ENCODE measurements around the gene FGF2.

Gene FGF2

GRCh38 chr4:122875949-122876348 lies 49.3 kb downstream of the FGF2 start:
- TF ChIP-seq, protein P1, sequence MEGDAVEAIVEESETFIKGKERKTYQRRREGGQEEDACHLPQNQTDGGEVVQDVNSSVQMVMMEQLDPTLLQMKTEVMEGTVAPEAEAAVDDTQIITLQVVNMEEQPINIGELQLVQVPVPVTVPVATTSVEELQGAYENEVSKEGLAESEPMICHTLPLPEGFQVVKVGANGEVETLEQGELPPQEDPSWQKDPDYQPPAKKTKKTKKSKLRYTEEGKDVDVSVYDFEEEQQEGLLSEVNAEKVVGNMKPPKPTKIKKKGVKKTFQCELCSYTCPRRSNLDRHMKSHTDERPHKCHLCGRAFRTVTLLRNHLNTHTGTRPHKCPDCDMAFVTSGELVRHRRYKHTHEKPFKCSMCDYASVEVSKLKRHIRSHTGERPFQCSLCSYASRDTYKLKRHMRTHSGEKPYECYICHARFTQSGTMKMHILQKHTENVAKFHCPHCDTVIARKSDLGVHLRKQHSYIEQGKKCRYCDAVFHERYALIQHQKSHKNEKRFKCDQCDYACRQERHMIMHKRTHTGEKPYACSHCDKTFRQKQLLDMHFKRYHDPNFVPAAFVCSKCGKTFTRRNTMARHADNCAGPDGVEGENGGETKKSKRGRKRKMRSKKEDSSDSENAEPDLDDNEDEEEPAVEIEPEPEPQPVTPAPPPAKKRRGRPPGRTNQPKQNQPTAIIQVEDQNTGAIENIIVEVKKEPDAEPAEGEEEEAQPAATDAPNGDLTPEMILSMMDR (IDR thresholded peaks at IDR 0.05; ENCODE audit: low read depth, low read length, missing control alignments): no peak
- no peak overlapping the region for H3K4me3 ChIP-seq (ENCODE audit: low read depth, low read length)
- DNase-seq (ENCODE audit: low read depth): no peak

DNA sequence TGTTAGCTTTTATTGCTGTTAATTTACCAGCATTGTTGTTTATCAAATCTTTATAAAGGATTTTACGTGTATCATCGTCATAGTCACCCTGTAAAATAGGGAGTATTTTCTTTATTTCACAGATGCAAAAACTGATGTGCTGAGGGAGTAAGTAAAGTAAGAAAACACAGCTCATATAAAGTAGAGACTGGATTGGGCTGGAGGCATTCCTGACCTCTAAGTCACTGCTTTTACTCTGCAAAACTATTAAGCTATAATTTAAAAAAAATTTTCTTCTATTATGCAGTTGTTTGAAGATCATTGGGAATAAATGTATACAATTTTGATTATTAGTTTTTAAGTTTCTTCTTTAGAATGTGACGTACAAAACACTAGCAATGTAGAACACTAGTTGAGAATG lies 49.8 kb downstream of the FGF2 start:
- TF ChIP-seq, protein P1 (IDR thresholded peaks at IDR 0.05; ENCODE audit: low read depth, low read length, missing control alignments): no peak
- no peak overlapping the region for H3K4me3 ChIP-seq (ENCODE audit: low read depth, low read length)
- no peak for DNase-seq (ENCODE audit: low read depth)

DNA sequence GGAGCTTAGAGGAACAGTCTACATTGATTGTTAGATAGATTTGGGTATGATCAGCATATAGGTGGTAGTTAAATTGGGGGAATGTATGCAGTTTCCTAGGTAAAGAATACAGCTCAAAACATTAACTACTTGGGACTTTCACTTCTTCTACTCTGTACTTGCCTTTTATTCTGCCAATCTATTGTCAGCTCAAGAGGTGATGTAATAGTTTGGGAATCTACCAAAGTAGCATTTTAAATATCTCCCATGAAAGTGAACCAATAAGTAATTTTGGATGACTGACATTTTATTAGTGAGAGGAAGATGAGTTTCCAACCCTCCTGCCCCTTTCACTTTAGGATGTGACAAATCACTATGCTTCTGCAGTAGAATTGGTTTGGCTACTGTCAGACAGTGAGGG lies 52.4 kb downstream of the FGF2 start:
- TF ChIP-seq, protein P1 (IDR thresholded peaks at IDR 0.05; ENCODE audit: low read depth, low read length, missing control alignments): no peak
- H3K4me3 ChIP-seq (ENCODE audit: low read depth, low read length): no peak overlapping the region
- DNase-seq (ENCODE audit: low read depth): no peak

DNA sequence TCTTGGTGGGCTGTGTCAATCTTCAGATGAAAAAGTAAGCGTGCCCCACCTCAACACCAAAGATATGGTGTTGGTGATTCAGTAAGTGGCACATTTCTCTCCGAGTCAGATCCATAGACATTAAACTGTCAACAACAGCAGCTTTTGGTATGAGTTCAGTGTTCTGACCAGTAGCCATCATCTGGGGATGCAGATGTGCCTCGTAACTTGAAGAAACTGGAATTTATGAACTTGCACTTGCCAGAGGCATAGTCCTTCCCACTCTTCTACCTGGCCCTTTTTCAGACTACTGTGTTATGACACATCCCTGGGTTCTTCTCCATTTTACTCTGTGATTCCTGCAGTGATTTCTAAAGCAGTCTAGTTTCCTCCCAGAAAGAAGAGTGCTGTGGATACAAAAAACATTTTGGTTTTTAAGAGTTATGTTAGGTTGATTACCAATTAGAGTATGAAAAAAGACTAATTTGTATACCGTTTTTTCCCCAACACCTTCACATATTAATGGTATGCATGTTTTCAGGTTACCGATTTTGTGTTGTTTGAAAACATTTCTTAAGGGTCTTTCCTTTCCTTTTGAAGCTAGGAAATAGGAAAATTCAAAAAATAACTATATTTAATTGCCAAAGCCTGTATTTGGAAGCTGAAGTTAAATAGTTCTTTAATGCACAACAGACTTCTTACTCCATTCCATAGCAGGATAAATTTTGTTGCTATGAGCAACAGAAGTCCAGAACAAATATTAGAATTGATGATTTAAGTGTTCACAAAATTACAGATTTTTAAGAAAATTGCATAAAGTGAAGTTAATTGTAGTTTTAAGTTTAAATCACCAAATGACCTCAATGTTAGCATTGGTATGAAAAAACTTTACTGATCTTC lies 56.5 kb downstream of the FGF2 start:
- TF ChIP-seq, protein P1 (IDR thresholded peaks at IDR 0.05; ENCODE audit: low read depth, low read length, missing control alignments): no peak
- no peak for DNase-seq (ENCODE audit: low read depth)
- no peak overlapping the region for H3K4me3 ChIP-seq (ENCODE audit: low read depth, low read length)

- TF ChIP-seq, protein P1 (IDR thresholded peaks at IDR 0.05; ENCODE audit: low read depth, low read length, missing control alignments): no peak
- DNase-seq (ENCODE audit: low read depth): no peak
- no peak overlapping the region for H3K4me3 ChIP-seq (ENCODE audit: low read depth, low read length)
Measured at GRCh38 chr4:122884499-122884898, 57.9 kb downstream of the FGF2 start.

DNA sequence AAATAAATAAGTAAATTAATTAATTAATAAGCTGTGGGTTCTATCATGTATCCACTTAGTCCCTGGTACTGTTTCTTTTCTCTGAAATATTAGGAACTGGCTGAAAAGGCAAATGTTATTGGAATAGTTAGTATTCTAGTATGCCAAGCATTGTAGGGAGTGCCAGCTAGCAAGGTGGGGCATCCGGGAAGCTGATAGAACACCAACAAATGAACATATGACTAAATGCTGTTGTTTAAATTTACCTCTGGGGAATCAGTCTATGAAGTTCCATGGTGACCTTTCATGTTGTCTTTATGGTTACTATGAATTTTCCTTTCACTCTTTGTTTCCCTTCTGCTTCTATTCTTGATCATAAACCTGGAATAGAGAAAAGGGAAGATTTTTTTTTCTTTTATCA lies 63.1 kb downstream of the FGF2 start:
- no peak overlapping the region for H3K4me3 ChIP-seq (ENCODE audit: low read depth, low read length)
- DNase-seq (ENCODE audit: low read depth): no peak
- TF ChIP-seq, protein P1 (IDR thresholded peaks at IDR 0.05; ENCODE audit: low read depth, low read length, missing control alignments): no peak

Data from GM12864 (cell line).